K562 (cell line): ENCODE measurements around the gene ZNF385C. TPM values are rescaled to one million over a fixed set of nuclear protein-coding genes. Genes with fewer than 3 reads are reported as not detected.

Experiments
- ATAC-seq: fragments of 200-7000 bp; cut with Tn5 transposase; 3 replicates; pipeline ENCODE4 v1.9.1; 2020; ENCODE audit warnings: moderate library complexity
- BruUV-seq: library from RNA; stranded (reverse); fragments of 400-500 nt; replicated peaks from 2 replicates; lab custom pipeline; 2021; lab: Mats Ljungman, UMichigan
- CTCF ChIA-PET: fragments of 300-600 bp; formaldehyde crosslinking; extraction: SDS; loops from one replicate; lab custom pipeline; 2021; ENCODE audit warnings: low intra/inter-chr PET ratio; lab: Yijun Ruan, JAX
- POLR2A ChIA-PET: fragments of 300-600, 350-650 bp; sonication (Branson Sonifier 250); formaldehyde crosslinking; extraction: SDS; loops from one replicate; lab custom pipeline; 2021; ENCODE audit warnings: antibody characterized with exemption, inconsistent platforms; lab: Yijun Ruan, JAX
- DNase-seq, 4 experiments: peaks; one replicate each; pipeline versions ENCODE4 v3.0.0 to v3.0.0-alpha.2; 2011 to 2018; ENCODE audit warnings: low spot score in 3 of 4, mixed read lengths in 3 of 4; ENCODE audit errors: extremely low read depth in 1 of 4
- FAIRE-seq: peaks from 2 replicates; lab custom pipeline; 2011; peaks lifted over from hg19 to GRCh38; lab: Jason Lieb, UNC
- H2AFZ ChIP-seq: 2 replicates; pipeline ENCODE4 v1.6.0; 2011; ENCODE audit warnings: low read depth, low read length, control low read depth, inconsistent platforms
- H3K27ac ChIP-seq: fragments of 200-600 bp; 3 replicates; pipeline ENCODE4 v1.8.0; 2011; ENCODE audit warnings: low read depth, mild to moderate bottlenecking, control low read depth, inconsistent platforms, low read length, moderate library complexity, mixed read lengths; ENCODE audit errors: extremely low read depth
- H3K27me3 ChIP-seq, 2 experiments: fragments of 300-600 bp in 1 of 2; 2 replicates in 1 of 2; 3 replicates in 1 of 2; pipeline versions ENCODE4 v1.6.0 to v1.8.0; 2011; ENCODE audit warnings: inconsistent platforms in 2 of 2, low read length in 2 of 2, mild to moderate bottlenecking in 1 of 2, mixed read lengths in 1 of 2, moderate library complexity in 1 of 2; ENCODE audit not compliant: control insufficient read depth in 2 of 2, insufficient read depth in 2 of 2
- H3K36me3 ChIP-seq: fragments of 300-600 bp; 3 replicates; pipeline ENCODE4 v1.8.0; 2011; ENCODE audit warnings: mild to moderate bottlenecking, low read length, inconsistent platforms; ENCODE audit not compliant: control insufficient read depth, insufficient read depth
- H3K4me1 ChIP-seq, 2 experiments: fragments of 200-600 bp in 1 of 2; replicated peaks in 1 of 2; 2 replicates in 1 of 2; 3 replicates in 1 of 2; pipeline versions ENCODE4 v1.5.1 to v1.8.0; 2011; ENCODE audit warnings: inconsistent platforms in 2 of 2, low read length in 2 of 2, mild to moderate bottlenecking in 1 of 2, mixed read lengths in 1 of 2, moderate library complexity in 1 of 2; ENCODE audit not compliant: control insufficient read depth in 2 of 2, insufficient read depth in 2 of 2
- H3K4me2 ChIP-seq: 2 replicates; pipeline ENCODE4 v1.6.1; 2011; ENCODE audit warnings: low read length, control low read depth, inconsistent platforms, mixed read lengths; ENCODE audit not compliant: insufficient read depth
- H3K4me3 ChIP-seq: fragments of 200-600 bp; sonication (generic), shearing (Covaris generic); 2 replicates; pipeline ENCODE4 v1.5.1; 2016; ENCODE audit warnings: control low read depth, inconsistent platforms
- H3K79me2 ChIP-seq: fragments of 200-600 bp; 3 replicates; pipeline ENCODE4 v1.8.0; 2011; ENCODE audit warnings: low read length, inconsistent platforms; ENCODE audit not compliant: control insufficient read depth, insufficient read depth
- H3K9ac ChIP-seq, 2 experiments: 2 replicates each; pipeline versions ENCODE4 v1.6.0 to v1.6.1; 2011; ENCODE audit warnings: low read depth in 2 of 2, low read length in 2 of 2, control low read depth in 1 of 2, inconsistent platforms in 1 of 2, mild to moderate bottlenecking in 1 of 2, mixed read lengths in 1 of 2; ENCODE audit not compliant: insufficient read depth in 1 of 2
- H3K9me1 ChIP-seq: one replicate; pipeline ENCODE4 v1.6.0; 2011; ENCODE audit warnings: inconsistent platforms, mild to moderate bottlenecking, low read length, moderate library complexity; ENCODE audit not compliant: control insufficient read depth, insufficient read depth
- H3K9me3 ChIP-seq: replicated peaks from 2 replicates; pipeline ENCODE4 v1.5.1; 2011; ENCODE audit warnings: low read depth, low read length, inconsistent platforms; ENCODE audit not compliant: control insufficient read depth, insufficient read depth
- H4K20me1 ChIP-seq: replicated peaks from 2 replicates; pipeline ENCODE4 v1.6.1; 2011; ENCODE audit warnings: low read length, inconsistent platforms, mixed read lengths; ENCODE audit not compliant: control insufficient read depth, insufficient read depth
- ETV6 ChIP-seq, 3 experiments: fragments of 150-350 bp in 1 of 3; sonication (generic) in 1 of 3; formaldehyde crosslinking in 1 of 3; IDR thresholded peaks; 2 replicates each; pipeline versions ENCODE4 v1.6.1 to v1.8.0; 2014 to 2022; ENCODE audit warnings: borderline replicate concordance in 2 of 3, low read depth in 2 of 3, antibody characterized with exemption in 1 of 3, low read length in 1 of 3, mild to moderate bottlenecking in 1 of 3, missing genetic modification reagents in 1 of 3
- FOS ChIP-seq: IDR thresholded peaks from 3 replicates; pipeline ENCODE4 v1.6.1; 2011; ENCODE audit not compliant: insufficient read length; ENCODE audit errors: extremely low read depth
- MAFF ChIP-seq: IDR thresholded peaks from 2 replicates; pipeline ENCODE4 v1.6.1; 2012; ENCODE audit warnings: low read length, improper control_type of control experiment
- MEF2A ChIP-seq: IDR thresholded peaks from 2 replicates; pipeline ENCODE4 v1.6.1; 2011; ENCODE audit warnings: low read depth, mild to moderate bottlenecking, low read length, moderate library complexity; ENCODE audit not compliant: control insufficient read depth
- NFRKB ChIP-seq: fragments of 450-650 bp; IDR thresholded peaks from 2 replicates; pipeline ENCODE4 v1.6.1; 2016; ENCODE audit warnings: low read depth
- POLR2A ChIP-seq: fragments of 450-650 bp; conservative IDR thresholded peaks from 2 replicates; pipeline ENCODE4 v1.6.1; 2016
- RBM22 ChIP-seq: fragments of 200-400 bp; formaldehyde crosslinking; IDR thresholded peaks from 2 replicates; pipeline ENCODE4 v1.6.1; 2018; ENCODE audit warnings: low read length, low read depth; ENCODE audit not compliant: poor library complexity, severe bottlenecking
- RBM39 ChIP-seq: fragments of 200-400 bp; formaldehyde crosslinking; optimal IDR thresholded peaks from 2 replicates; pipeline ENCODE3; 2018; ENCODE audit warnings: low read depth, low read length
- RHOXF2B ChIP-seq: fragments of 250-450 bp; sonication (Bioruptor Pico); conservative IDR thresholded peaks from 2 replicates; pipeline ENCODE4 v1.5.1; 2021
- TAF1 ChIP-seq: IDR thresholded peaks from 2 replicates; pipeline ENCODE4 v1.6.1; 2011; ENCODE audit warnings: mild to moderate bottlenecking, low read length, moderate library complexity; ENCODE audit not compliant: insufficient read depth, control insufficient read depth, severe bottlenecking; ENCODE audit errors: extremely low read depth
- ZBTB34 ChIP-seq: fragments of 250-450 bp; sonication (Bioruptor Pico); IDR thresholded peaks from 2 replicates; pipeline ENCODE4 v1.8.0; 2021; ENCODE audit warnings: mild to moderate bottlenecking, moderate library complexity
- ZNF696 ChIP-seq: fragments of 250-450 bp; sonication (Bioruptor Pico); conservative IDR thresholded peaks from 2 replicates; pipeline ENCODE4 v1.4.0; 2020; ENCODE audit warnings: mild to moderate bottlenecking, moderate library complexity
- ZNF764 ChIP-seq: fragments of 250-450 bp; sonication (Bioruptor Pico); IDR thresholded peaks from 2 replicates; pipeline ENCODE4 v1.4.0; 2020; ENCODE audit warnings: low read depth, mild to moderate bottlenecking, moderate library complexity
- WGBS: fragments of 100-300 bp; shearing (Covaris generic); methylation state at CpG from one replicate; pipeline ENCODE4 v1.1.6; 2016; ENCODE audit warnings: low coverage, mixed read lengths; ENCODE audit not compliant: insufficient coverage; ENCODE audit errors: missing lambda C conversion rate; 5-methylcytosine and 5-hydroxymethylcytosine counted together
- in situ Hi-C: fragments of 300-500 bp; cut with MboI; formaldehyde crosslinking; loops from 4 replicates; pipeline ENCODE4 v1.15.0; 2018; ENCODE audit warnings: inconsistent platforms, mixed read lengths
- intact Hi-C: fragments of 100-400 bp; cut with micrococcal nuclease; formaldehyde crosslinking; loops from 2 replicates; pipeline ENCODE4 v1.14.2; 2022
- polyA plus RNA-seq, 8 experiments: library from polyadenylated mRNA; depleted of rRNA in 4 of 8; stranded (reverse) in 5 of 8; unstranded in 3 of 8; fragments of >200 nt; fragmentation: Nextera tagmentation in 2 of 8; fragmentation: Illumina TruSeq in 1 of 8; extraction: Ambion mirVana in 2 of 8; extraction: Trizol in 1 of 8; gene quantifications; 2 replicates each; pipeline versions ENCODE4 v1.2.1 to v1.2.3, GENCODE V29; 2011 to 2014; ENCODE audit warnings: inconsistent platforms in 1 of 8, missing spikeins in 1 of 8
- total RNA-seq, 7 experiments: library from RNA; depleted of rRNA in 6 of 7; stranded (reverse); fragments of >200 nt in 6 of 7; fragmentation: Illumina TruSeq in 2 of 7; extraction: Trizol in 2 of 7; gene quantifications; 2 replicates each; pipeline versions ENCODE4 v1.2.1 to v1.2.3, GENCODE V29; 2011 to 2021; ENCODE audit warnings: low replicate concordance in 1 of 7
- TF ChIP-seq, protein P1 (sequence below): IDR thresholded peaks from 2 replicates; pipeline ENCODE4 v1.6.1; 2012; ENCODE audit warnings: low read depth, low read length, improper control_type of control experiment, borderline replicate concordance
- TF ChIP-seq, protein P2 (sequence below): sonication (generic); formaldehyde crosslinking; IDR thresholded peaks from 2 replicates; pipeline ENCODE4 v1.4.0; 2020; ENCODE audit warnings: mild to moderate bottlenecking, missing genetic modification reagents
- TF ChIP-seq, protein P3 (sequence below): sonication (generic); formaldehyde crosslinking; IDR thresholded peaks from 2 replicates; pipeline ENCODE4 v1.8.1; 2022; ENCODE audit warnings: missing genetic modification reagents

Gene ZNF385C
- total and polyA plus RNA-seq, 9 of the 15 experiments (the other 6 are each of a cell fraction or from before 2014, with no cell fraction given), result 0.03 to 0.35 (median 0.18) TPM; not detected in 1

- no peak overlapping the region for H2AFZ ChIP-seq
- H3K4me1 ChIP-seq, result no peaks in the 10 kb centered on the region
- no peaks in the 10 kb centered on the region for H3K9me3 ChIP-seq
- no peaks in the 10 kb centered on the region for H3K79me2 ChIP-seq
- DNase-seq, result no peak
- H3K4me3 ChIP-seq, result no peak overlapping the region
- ATAC-seq, result no peak
- POLR2A ChIA-PET, result interaction anchor here (0.6 to 1.6 kb wide), 3 partner anchors 9 to 22 kb away, joined by 3 to 4 read pairs (median 4); no protein-coding TSS in a partner anchor
- no peaks in the 10 kb centered on the region for H3K27me3 ChIP-seq
- no peak overlapping the region for H3K27ac ChIP-seq
- H3K9me1 ChIP-seq, result no peaks in the 10 kb centered on the region
- 94% methylated on average over 14 of the region's 14 CpGs for WGBS
- intact Hi-C loops, result no loop called here
- no peak overlapping the region for H3K9ac ChIP-seq
- H3K4me2 ChIP-seq, result no peak overlapping the region
- H4K20me1 ChIP-seq, result no peaks in the 10 kb centered on the region
- BruUV-seq, result no TSS peak
- in situ Hi-C loops, result no loop called here
- CTCF ChIA-PET, result no interaction called here
- H3K36me3 ChIP-seq, result peaks cover 87% of the 10 kb centered on the region
- no peak for FAIRE-seq
- TF ChIP-seq ETV6 (IDR thresholded peaks at IDR 0.05; ENCODE audit: borderline replicate concordance in 1 of 2, low read depth in 2 of 2, low read length in 1 of 2) (no peak), ETV6 (CRISPR knock-in tag; IDR thresholded peaks at IDR 0.05; ENCODE audit: borderline replicate concordance) (no peak), RBM22 (no peak), ZNF764 (CRISPR knock-in tag) (no peak), MEF2A (no peak), TAF1 (no peak), NFRKB (no peak), FOS (no peak), RBM39 (no peak), ZNF696 (no peak), POLR2A (no peak), ZBTB34 (CRISPR knock-in tag) (no peak), RHOXF2B (CRISPR knock-in tag) (no peak), MAFF (no peak)
- TF ChIP-seq, protein P1, sequence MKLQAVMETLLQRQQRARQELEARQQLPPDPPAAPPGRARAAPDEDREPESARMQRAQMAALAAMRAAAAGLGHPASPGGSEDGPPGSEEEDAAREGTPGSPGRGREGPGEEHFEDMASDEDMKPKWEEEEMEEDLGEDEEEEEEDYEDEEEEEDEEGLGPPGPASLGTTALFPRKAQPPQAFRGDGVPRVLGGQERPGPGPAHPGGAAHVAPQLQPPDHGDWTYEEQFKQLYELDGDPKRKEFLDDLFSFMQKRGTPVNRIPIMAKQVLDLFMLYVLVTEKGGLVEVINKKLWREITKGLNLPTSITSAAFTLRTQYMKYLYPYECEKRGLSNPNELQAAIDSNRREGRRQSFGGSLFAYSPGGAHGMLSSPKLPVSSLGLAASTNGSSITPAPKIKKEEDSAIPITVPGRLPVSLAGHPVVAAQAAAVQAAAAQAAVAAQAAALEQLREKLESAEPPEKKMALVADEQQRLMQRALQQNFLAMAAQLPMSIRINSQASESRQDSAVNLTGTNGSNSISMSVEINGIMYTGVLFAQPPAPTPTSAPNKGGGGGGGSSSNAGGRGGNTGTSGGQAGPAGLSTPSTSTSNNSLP, result no peak
- TF ChIP-seq, protein P2, sequence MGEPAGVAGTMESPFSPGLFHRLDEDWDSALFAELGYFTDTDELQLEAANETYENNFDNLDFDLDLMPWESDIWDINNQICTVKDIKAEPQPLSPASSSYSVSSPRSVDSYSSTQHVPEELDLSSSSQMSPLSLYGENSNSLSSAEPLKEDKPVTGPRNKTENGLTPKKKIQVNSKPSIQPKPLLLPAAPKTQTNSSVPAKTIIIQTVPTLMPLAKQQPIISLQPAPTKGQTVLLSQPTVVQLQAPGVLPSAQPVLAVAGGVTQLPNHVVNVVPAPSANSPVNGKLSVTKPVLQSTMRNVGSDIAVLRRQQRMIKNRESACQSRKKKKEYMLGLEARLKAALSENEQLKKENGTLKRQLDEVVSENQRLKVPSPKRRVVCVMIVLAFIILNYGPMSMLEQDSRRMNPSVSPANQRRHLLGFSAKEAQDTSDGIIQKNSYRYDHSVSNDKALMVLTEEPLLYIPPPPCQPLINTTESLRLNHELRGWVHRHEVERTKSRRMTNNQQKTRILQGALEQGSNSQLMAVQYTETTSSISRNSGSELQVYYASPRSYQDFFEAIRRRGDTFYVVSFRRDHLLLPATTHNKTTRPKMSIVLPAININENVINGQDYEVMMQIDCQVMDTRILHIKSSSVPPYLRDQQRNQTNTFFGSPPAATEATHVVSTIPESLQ (CRISPR knock-in tag), result no peak
- TF ChIP-seq, protein P3, sequence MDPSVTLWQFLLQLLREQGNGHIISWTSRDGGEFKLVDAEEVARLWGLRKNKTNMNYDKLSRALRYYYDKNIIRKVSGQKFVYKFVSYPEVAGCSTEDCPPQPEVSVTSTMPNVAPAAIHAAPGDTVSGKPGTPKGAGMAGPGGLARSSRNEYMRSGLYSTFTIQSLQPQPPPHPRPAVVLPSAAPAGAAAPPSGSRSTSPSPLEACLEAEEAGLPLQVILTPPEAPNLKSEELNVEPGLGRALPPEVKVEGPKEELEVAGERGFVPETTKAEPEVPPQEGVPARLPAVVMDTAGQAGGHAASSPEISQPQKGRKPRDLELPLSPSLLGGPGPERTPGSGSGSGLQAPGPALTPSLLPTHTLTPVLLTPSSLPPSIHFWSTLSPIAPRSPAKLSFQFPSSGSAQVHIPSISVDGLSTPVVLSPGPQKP (CRISPR knock-in tag), result no peak
Measured at GRCh38 chr17:41982026-41982760, 116.1 kb downstream of the ZNF385C start.
